NB4 (cell line): ENCODE results near the gene FAM24A.
"Not testable (repeated sequence)": the region's sequence is repeated elsewhere in the genome, so short reads cannot be mapped to it uniquely, and the experiment has no call there.

Experiments used
- CTCF ChIP-seq: IDR thresholded peaks from one replicate; pipeline ENCODE4 v1.5.1; 2012; ENCODE audit warnings: low read depth, low read length
- MYC ChIP-seq: IDR thresholded peaks from 2 replicates; pipeline ENCODE4 v1.6.1; 2011; ENCODE audit warnings: low read depth, low read length

GRCh38 chr10:122866757-122867482 is 43.5 kb upstream of the FAM24A start:
- TF ChIP-seq CTCF, MYC: not testable (repeated sequence)
